ENCODE measurements around the gene BIRC6. TPM values are rescaled to one million over a fixed set of nuclear protein-coding genes. Genes with fewer than 3 reads are reported as not detected.

BIRC6 gene
- total and polyA plus RNA-seq, 2 of the 8 experiments (the other 6 are each of a cell fraction or from before 2014, with no cell fraction given): 32.5 to 69.5 TPM

GRCh38 chr2:32356681-32357317, at the start of gene BIRC6 (continued):
- TF ChIP-seq RBBP5 (IDR thresholded peaks at IDR 0.05; ENCODE audit: borderline replicate concordance, low read depth, low read length): peak; percentile 75
- TF ChIP-seq NANOG (IDR thresholded peaks at IDR 0.05; ENCODE audit: insufficient read depth, low read depth, low read length, poor library complexity, severe bottlenecking): peak; percentile 3
- TF ChIP-seq SP2 (IDR thresholded peaks at IDR 0.05; ENCODE audit: low read length): no peak
- TF ChIP-seq SP4 (IDR thresholded peaks at IDR 0.05; ENCODE audit: low read length): no peak; the same call in 1 of the 2 replicates
- no peak; a peak in 1 of 4 replicates for TF ChIP-seq HDAC2 (IDR thresholded peaks at IDR 0.05; ENCODE audit: borderline replicate concordance in 1 of 2, low read depth in 2 of 2, low read length in 2 of 2)
- TF ChIP-seq CBX5 (IDR thresholded peaks at IDR 0.05; ENCODE audit: low read depth, low read length): no peak
- TF ChIP-seq HDAC6 (IDR thresholded peaks at IDR 0.05; ENCODE audit: low read depth, low read length): no peak
- TF ChIP-seq KDM1A (IDR thresholded peaks at IDR 0.05; ENCODE audit: borderline replicate concordance, low read length): peak; percentile 88; the same call in 1 of the 2 replicates
- TF ChIP-seq SUZ12 (IDR thresholded peaks at IDR 0.05; ENCODE audit: low read length): no peak
- no peak for TF ChIP-seq RAD21 (IDR thresholded peaks at IDR 0.05 in 1 of 2, conservative IDR thresholded peaks at IDR 0.05 in 1 of 2; ENCODE audit: low read depth in 2 of 2, low read length in 2 of 2)
- peak; percentile 63 for TF ChIP-seq NRF1 (IDR thresholded peaks at IDR 0.05; ENCODE audit: low read depth, low read length)
- TF ChIP-seq BACH1 (IDR thresholded peaks at IDR 0.05; ENCODE audit: low read length): peak; percentile 52; the same call in 1 of the 2 replicates
- no peak for TF ChIP-seq CTCF (IDR thresholded peaks at IDR 0.05; ENCODE audit: control extremely low read depth in 1 of 3, insufficient read depth in 1 of 3, low read depth in 1 of 3, low read length in 3 of 3)
- peak; percentile 87 for TF ChIP-seq TBP (IDR thresholded peaks at IDR 0.05; ENCODE audit: low read depth, low read length)
- no peak for TF ChIP-seq POU5F1 (IDR thresholded peaks at IDR 0.05; ENCODE audit: low read depth, low read length)
- TF ChIP-seq CREB1 (IDR thresholded peaks at IDR 0.05): peak; percentile 80
- peak; percentile 41 for TF ChIP-seq KDM4A (IDR thresholded peaks at IDR 0.05; ENCODE audit: low read depth, low read length, severe bottlenecking)
- TF ChIP-seq CHD2 (IDR thresholded peaks at IDR 0.05; ENCODE audit: low read length): no peak
- TF ChIP-seq SAP30 (IDR thresholded peaks at IDR 0.05; ENCODE audit: insufficient read depth, insufficient replicate concordance, low read length): no peak
- TF ChIP-seq PHF8 (conservative IDR thresholded peaks at IDR 0.05; ENCODE audit: low read depth, low read length): peak; percentile 84
- peak; percentile 85 for TF ChIP-seq MAX (IDR thresholded peaks at IDR 0.05)
- peak; percentile 88 for TF ChIP-seq YY1 (IDR thresholded peaks at IDR 0.05; ENCODE audit: low read depth, low read length)

Data from H1 (cell line).